Gastrocnemius medialis (tissue), 4 donors: ENCODE results near the gene SFTPA2.
"Not testable (repeated sequence)": the region's sequence is repeated elsewhere in the genome, so short reads cannot be mapped to it uniquely, and the experiment has no call there.

Source experiments
- POLR2A ChIP-seq, 2 donors: fragments of 450-650 bp; IDR thresholded peaks; one replicate each; pipeline ENCODE4 v1.6.1; 2017; ENCODE audit warnings: antibody characterized with exemption in 2 of 2, mild to moderate bottlenecking in 2 of 2, moderate library complexity in 2 of 2
- TF ChIP-seq, protein P1 (sequence below), 5 experiments: fragments of 450-650 bp in 3 of 5; fragments of 200-600 bp in 2 of 5; sonication (generic) in 2 of 5; IDR thresholded peaks in 4 of 5; conservative IDR thresholded peaks in 1 of 5; 1 replicate in 4 of 5; 2 replicates in 1 of 5; pipeline ENCODE4 v1.5.1; 2016 to 2019; ENCODE audit warnings: antibody characterized with exemption in 5 of 5, mild to moderate bottlenecking in 3 of 5, moderate library complexity in 3 of 5

DNA sequence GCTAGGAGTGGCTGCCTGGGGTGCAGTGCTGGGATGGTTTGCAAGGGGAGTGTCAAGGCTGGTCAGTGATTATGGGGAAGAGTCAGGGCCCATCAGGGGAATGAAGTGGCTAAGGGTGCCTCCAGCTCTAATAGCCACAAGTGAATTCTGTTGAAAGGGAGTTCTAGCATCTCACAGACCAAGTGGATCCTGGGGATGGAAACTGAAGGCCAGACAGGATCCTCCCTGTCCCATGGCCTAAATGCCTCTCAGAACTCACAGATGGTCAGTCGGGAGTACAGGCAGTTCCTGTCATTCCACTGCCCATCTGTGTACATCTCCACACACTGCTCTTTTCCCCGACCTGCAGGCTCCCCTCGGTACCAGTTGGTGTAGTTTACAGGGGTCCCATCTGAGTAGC lies 3.2 kb downstream of the SFTPA2 start:
- TF ChIP-seq, protein P1, sequence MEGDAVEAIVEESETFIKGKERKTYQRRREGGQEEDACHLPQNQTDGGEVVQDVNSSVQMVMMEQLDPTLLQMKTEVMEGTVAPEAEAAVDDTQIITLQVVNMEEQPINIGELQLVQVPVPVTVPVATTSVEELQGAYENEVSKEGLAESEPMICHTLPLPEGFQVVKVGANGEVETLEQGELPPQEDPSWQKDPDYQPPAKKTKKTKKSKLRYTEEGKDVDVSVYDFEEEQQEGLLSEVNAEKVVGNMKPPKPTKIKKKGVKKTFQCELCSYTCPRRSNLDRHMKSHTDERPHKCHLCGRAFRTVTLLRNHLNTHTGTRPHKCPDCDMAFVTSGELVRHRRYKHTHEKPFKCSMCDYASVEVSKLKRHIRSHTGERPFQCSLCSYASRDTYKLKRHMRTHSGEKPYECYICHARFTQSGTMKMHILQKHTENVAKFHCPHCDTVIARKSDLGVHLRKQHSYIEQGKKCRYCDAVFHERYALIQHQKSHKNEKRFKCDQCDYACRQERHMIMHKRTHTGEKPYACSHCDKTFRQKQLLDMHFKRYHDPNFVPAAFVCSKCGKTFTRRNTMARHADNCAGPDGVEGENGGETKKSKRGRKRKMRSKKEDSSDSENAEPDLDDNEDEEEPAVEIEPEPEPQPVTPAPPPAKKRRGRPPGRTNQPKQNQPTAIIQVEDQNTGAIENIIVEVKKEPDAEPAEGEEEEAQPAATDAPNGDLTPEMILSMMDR (IDR thresholded peaks at IDR 0.05 in 4 of 5, conservative IDR thresholded peaks at IDR 0.05 in 1 of 5) = not testable (repeated sequence)
- not testable (repeated sequence) for TF ChIP-seq POLR2A (IDR thresholded peaks at IDR 0.05)
